ENCODE results near the gene KRT36.

The KRT36 gene

GRCh38 chr17:41480136-41480535, 9.6 kb downstream of the KRT36 start:
- no peak for DNase-seq (ENCODE audit: extremely low read depth in 1 of 2, low read depth in 1 of 2)

GRCh38 chr17:41478237-41478636, 11.5 kb downstream of the KRT36 start:
- DNase-seq (ENCODE audit: extremely low read depth in 1 of 2, low read depth in 1 of 2), result no peak

DNA sequence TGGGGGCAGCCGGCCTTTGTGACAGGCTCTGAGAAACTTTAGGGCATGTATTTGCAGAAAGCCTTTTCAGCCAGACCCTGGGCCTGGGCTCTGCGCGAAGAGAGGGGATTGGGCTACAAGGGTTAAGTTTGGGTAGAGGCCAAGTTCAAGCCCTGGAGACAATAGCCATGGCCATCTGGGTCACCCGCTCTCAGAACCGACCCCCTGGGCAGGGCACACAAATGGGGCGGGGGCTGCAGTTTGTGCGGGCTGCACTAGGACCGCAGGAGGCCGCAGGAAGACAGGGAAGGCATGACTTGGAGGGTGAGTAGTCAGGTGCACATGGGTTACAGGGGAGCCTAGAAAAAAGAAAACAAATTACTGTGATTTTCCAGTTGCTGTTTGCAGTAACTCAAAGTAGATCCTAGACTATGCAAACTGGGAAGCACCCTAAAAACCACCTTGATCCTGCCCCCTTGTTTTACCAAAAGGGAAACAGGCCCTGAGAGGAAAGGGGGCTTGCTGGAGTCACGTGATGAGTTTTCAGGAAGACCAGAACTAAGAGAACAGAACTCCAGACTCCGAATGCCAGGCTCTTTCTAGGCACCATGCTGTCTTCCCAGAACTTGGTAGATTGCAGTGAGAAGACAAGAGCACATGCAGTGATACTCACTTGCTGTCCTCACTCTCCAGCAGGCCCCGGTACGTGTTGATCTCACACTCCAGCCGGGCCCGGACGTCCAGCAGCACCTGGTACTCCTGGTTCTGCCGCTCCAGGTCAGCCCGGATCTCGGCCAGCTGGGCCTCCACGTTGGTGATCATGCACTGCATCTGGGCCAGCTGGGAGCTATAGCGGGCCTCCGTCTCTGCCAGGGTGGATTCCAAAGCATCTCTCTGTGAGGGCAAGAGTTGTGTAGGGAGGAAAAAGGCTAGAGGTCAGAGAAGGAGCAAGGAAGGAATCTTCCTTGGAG, 12.6 kb downstream of the KRT36 start:
- DNase-seq (ENCODE audit: extremely low read depth in 1 of 2, low read depth in 1 of 2), result no peak

GRCh38 chr17:41475421-41475820, 14.3 kb downstream of the KRT36 start:
- DNase-seq (ENCODE audit: extremely low read depth in 1 of 2, low read depth in 1 of 2), result no peak

- no peak for DNase-seq (ENCODE audit: extremely low read depth in 1 of 2, low read depth in 1 of 2)
Observed at GRCh38 chr17:41474863-41475262, 14.8 kb downstream of the KRT36 start.

DNA sequence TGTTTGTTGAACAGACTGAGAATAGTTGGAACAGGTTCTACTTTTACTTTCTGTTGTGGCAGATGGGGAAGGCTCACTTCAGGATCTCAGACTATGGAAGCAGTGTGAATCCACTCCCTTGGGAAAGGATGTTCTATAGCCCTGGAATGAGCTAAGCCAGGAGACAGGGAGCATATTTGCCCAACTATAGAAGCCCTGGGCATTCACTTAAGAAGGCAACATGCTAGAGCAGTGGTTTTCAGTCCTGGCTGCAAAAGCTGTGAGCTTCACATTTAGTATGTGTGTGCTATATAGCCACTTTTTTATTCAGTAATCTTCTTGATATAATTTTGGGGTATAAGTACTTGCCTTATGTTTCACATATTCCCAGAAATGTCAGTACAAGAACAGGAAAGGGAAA, 21.4 kb downstream of the KRT36 start:
- no peak for DNase-seq (ENCODE audit: extremely low read depth in 1 of 2, low read depth in 1 of 2)

DNA sequence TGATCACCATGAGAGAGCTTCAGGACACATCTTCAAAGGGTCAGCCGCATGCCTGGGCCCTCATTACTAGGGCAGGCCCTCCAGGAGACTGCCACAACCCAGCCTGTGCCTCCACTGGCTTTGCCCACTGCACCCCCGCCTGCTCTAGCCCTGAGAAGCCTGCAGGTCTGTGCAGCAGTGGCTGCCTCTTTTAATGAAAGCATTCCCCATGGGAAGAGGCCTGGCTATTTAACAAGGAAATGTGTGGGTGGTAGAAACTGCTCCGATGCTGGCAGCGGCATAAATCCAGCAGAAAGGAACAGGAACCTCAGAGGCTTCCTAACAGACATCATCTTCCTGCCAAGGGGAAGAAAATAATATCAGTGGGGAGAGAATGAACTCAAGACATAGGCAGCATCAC, 22.1 kb downstream of the KRT36 start:
- DNase-seq (ENCODE audit: extremely low read depth in 1 of 2, low read depth in 1 of 2), result no peak

GRCh38 chr17:41466988-41467387, 22.7 kb downstream of the KRT36 start, which contains the start of gene KRT32:
Gene KRT32, minus strand, starts transcription at chr17:41467386. Its CDS starts 61 bp downstream, at chr17:41467325.
- DNase-seq (ENCODE audit: extremely low read depth in 1 of 2, low read depth in 1 of 2), result no peak

DNA sequence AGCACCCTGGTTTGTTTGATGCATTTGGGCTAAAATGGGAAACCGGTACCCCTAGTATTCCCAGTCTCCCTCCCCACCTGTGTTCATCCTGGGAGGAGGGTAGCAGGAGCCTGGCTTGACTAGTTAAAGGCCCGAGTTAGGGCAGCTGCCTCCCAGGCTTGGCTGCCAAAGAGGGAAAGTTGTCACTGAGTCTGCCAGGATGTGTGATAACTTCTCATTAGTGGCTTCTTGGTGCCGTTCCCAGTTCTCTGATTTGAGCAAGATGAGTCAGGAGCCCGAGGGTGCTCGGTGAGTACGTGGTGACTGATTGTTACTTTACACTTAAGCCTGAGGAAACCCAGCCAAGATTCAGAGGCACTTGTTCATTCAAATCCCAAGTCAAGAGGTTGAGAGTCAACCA, 25.0 kb downstream of the KRT36 start:
- DNase-seq (ENCODE audit: extremely low read depth in 1 of 2, low read depth in 1 of 2), result no peak

- DNase-seq (ENCODE audit: extremely low read depth in 1 of 2, low read depth in 1 of 2), result no peak
Observed at GRCh38 chr17:41464173-41464572, 25.5 kb downstream of the KRT36 start.

- DNase-seq (ENCODE audit: extremely low read depth in 1 of 2, low read depth in 1 of 2), result no peak
Observed at GRCh38 chr17:41463746-41464145, 26.0 kb downstream of the KRT36 start.

GRCh38 chr17:41462705-41463104, 27.0 kb downstream of the KRT36 start:
- DNase-seq (ENCODE audit: extremely low read depth in 1 of 2, low read depth in 1 of 2), result no peak

DNA sequence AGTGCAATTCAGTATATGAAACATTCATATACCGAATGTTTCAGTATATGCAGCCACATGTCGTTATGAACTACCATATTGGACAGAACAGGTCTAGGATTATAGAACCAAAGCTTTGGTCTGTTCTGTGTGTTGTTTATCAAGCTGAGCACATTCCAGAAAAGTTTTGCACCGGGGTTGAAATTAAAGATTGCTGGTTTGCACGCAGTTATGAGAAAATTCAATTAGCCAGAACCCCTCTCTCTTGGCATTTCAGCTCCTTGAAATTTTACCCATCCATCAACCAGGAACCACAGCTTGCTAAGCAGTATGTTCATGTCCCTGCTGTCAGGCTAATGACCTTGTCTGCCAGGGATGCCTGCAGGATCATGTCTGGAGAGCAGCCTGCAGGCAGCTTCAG, 32.0 kb downstream of the KRT36 start:
- no peak for DNase-seq (ENCODE audit: extremely low read depth in 1 of 2, low read depth in 1 of 2)

DNA sequence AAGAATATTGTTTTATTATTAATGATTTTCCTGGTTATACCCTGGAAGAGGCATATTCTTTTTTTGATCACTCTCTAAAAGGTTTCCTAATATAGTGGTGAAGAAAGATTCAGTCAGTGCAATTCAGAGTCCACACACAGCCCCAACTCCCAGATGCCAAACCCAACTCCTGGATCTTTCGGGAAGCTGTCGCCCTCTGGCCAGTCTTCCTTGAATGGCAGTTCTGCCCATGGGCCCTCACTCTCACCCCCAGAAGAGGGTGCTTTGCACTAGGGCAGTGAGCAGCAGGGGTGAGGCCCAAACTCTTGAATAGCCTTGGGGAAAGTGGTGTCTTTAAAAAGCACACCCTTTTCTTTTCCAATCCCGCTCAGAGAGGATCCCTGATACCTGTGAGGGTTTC, 33.5 kb downstream of the KRT36 start:
- DNase-seq (ENCODE audit: extremely low read depth in 1 of 2, low read depth in 1 of 2), result no peak

- no peak for DNase-seq (ENCODE audit: extremely low read depth in 1 of 2, low read depth in 1 of 2)
Observed at GRCh38 chr17:41455236-41455635, 34.5 kb downstream of the KRT36 start.

DNA sequence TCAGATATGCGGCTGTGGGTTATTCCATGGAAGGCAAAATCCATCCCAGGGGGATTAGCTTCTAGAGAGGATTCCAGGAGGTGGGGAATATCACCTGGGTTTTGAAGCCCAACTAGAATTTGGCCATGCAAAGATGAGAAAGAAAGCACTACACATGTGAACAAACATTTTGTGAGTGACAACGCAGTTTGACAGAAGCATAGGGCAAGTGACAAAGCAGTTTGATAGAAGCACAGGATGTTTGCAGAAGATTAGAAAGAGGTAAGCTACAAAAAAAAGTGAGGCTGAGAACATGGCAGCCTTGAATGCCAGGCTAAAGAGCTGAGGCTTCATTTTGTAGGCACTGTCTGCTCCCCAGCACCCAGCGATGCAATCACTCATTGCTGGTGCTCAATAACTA, 36.6 kb downstream of the KRT36 start:
- no peak for DNase-seq (ENCODE audit: extremely low read depth in 1 of 2, low read depth in 1 of 2)

DNA sequence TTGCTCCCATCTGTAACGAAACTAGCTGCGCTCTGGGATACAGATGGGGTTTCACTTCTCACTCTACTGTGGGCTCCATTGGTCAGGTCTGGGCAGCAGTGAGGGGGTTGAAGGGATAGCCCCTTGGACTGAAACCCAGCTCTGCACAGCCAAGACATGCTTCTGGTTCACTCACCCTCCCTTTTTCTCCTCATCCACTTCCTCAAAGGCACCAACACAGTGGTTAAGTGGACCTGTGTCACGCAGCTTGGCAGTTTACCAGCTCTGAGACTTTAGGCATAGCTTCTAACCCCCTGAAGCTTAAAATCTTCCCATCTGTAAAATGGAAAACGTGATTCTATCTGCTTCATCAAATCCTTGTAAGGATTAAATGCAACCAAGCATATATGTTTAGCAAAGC, 37.4 kb downstream of the KRT36 start:
- DNase-seq (ENCODE audit: extremely low read depth in 1 of 2, low read depth in 1 of 2), result no peak

GRCh38 chr17:41451154-41451728, 38.5 kb downstream of the KRT36 start:
- DNase-seq (ENCODE audit: extremely low read depth in 1 of 2, low read depth in 1 of 2), result no peak

GRCh38 chr17:41449008-41449407, 40.7 kb downstream of the KRT36 start:
- DNase-seq (ENCODE audit: extremely low read depth in 1 of 2, low read depth in 1 of 2), result no peak

- no peak for DNase-seq (ENCODE audit: extremely low read depth in 1 of 2, low read depth in 1 of 2)
Observed at GRCh38 chr17:41448506-41448905, 41.2 kb downstream of the KRT36 start.

GRCh38 chr17:41446806-41447205, 42.9 kb downstream of the KRT36 start:
- DNase-seq (ENCODE audit: extremely low read depth in 1 of 2, low read depth in 1 of 2), result no peak

- DNase-seq (ENCODE audit: extremely low read depth in 1 of 2, low read depth in 1 of 2), result no peak
Observed at GRCh38 chr17:41444640-41445039, 45.1 kb downstream of the KRT36 start.

Data from activated CD8-positive, alpha-beta memory T cell treated with anti-CD3 and anti-CD28 coated beads for 1 hour (primary cell).